ENCODE data around the gene NKIRAS2.
A peak's percentile ranks its signal among the peaks of the same experiment; 100 is the strongest.
"Not testable (repeated sequence)": the region's sequence is repeated elsewhere in the genome, so short reads cannot be mapped to it uniquely, and the experiment has no call there.

Gene NKIRAS2

DNA sequence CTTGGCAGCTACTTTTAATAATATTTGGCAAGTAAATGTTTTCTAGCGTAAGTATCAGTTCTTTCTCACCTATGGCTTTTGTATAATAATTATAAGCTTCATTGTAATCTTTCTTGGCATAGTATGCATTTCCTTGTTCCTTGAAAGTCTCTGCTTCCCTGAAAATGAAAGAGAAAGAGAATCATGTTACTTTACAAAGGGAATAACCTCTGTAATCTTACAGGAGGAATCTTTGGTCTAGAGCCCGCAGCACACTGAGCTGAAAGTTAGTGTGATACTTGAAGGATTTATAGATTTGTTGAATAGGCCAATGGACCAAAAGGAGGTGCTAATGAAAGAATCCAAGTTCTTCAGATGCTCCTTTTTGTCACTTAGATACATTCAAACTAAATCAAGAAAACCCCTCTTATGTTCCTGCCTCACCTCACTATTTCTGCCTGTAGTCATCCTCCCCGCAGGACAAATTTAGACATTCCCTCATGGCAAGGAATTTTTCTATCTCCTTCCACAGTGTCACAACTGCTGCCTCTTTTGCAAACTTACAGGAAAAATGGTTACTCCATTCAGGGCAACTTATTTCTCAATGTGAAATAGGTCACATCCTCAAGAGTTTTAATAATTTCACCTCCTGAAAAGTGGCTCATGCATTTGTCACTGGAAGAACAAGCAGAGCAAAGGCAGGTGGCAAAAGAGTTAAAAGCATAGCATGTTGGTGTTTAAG, 19.3 kb upstream of the NKIRAS2 start:
- no peak overlapping the region for H3K9ac ChIP-seq (ENCODE audit: low read depth, low read length)
- H3K4me3 ChIP-seq (ENCODE audit: low read depth, low read length) = no peak overlapping the region
- H3K27me3 ChIP-seq (ENCODE audit: control insufficient read depth, insufficient read depth, low read length) = no peaks in the 10 kb centered on the region
- H3K9me3 ChIP-seq (ENCODE audit: control insufficient read depth, insufficient read depth, low read length) = no peaks in the 10 kb centered on the region
- H3K27ac ChIP-seq (ENCODE audit: low read depth, low read length) = no peak overlapping the region
- peaks cover 80% of the 10 kb centered on the region for H3K36me3 ChIP-seq (ENCODE audit: control insufficient read depth, insufficient read depth, low read length)
- no peaks in the 10 kb centered on the region for H3K4me1 ChIP-seq (ENCODE audit: control insufficient read depth, insufficient read depth, low read length)

DNA sequence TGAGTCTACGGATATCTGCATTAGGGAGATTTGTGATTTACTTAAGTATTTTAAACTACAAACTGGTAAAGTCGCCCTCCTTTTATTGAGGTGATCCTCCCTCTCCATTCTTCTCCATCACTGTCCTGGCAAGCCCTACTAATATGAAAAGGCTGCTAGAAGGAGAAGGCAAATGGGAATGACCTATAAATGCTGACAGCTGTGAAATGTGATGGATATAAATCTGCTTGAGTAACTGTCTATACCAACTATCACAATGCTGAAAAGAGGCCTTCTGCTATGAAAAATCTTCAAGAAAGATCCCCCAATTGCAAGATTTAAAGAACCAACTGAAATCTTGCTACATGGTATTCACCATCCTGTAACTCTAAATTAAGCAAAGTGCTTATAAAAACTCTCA, 18.2 kb upstream of the NKIRAS2 start:
- H3K9ac ChIP-seq (ENCODE audit: low read depth, low read length) = no peak overlapping the region
- no peak overlapping the region for H3K27ac ChIP-seq (ENCODE audit: low read depth, low read length)
- H3K4me1 ChIP-seq (ENCODE audit: control insufficient read depth, insufficient read depth, low read length) = no peaks in the 10 kb centered on the region
- H3K36me3 ChIP-seq (ENCODE audit: control insufficient read depth, insufficient read depth, low read length) = peaks cover 69% of the 10 kb centered on the region
- no peaks in the 10 kb centered on the region for H3K9me3 ChIP-seq (ENCODE audit: control insufficient read depth, insufficient read depth, low read length)
- no peaks in the 10 kb centered on the region for H3K27me3 ChIP-seq (ENCODE audit: control insufficient read depth, insufficient read depth, low read length)
- no peak overlapping the region for H3K4me3 ChIP-seq (ENCODE audit: low read depth, low read length)

DNA sequence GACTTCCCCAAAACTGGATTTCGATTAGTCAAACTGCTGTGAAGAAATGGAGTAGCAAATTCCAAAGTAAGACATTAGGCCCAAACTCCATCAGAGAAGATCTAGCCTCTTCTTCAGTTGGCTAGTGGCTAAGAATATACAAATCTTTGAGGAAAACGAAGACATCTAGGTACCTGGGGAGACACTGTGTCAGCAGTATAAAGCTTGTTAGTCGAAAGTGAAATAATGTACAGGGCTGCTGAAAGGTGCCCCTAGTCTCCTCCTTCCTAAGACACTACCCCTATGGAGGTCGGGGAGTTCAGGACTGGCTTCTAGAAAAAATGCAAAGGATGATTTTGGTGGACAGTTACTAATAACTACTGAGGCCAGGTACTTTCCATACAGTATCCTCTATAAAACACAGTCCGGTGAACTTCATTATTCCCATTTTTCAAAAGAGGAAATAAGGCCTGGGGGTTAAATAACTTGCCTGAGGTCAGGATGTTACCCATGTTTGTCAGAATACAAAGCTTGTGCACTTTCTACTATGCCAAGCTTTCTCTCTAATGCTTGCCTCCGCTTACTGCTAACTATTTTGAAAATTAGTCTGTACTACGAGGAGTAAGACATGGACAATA, 17.6 kb upstream of the NKIRAS2 start:
- H3K27me3 ChIP-seq (ENCODE audit: control insufficient read depth, insufficient read depth, low read length) = no peaks in the 10 kb centered on the region
- no peak overlapping the region for H3K4me3 ChIP-seq (ENCODE audit: low read depth, low read length)
- no peaks in the 10 kb centered on the region for H3K9me3 ChIP-seq (ENCODE audit: control insufficient read depth, insufficient read depth, low read length)
- H3K4me1 ChIP-seq (ENCODE audit: control insufficient read depth, insufficient read depth, low read length) = no peaks in the 10 kb centered on the region
- no peak overlapping the region for H3K27ac ChIP-seq (ENCODE audit: low read depth, low read length)
- no peak overlapping the region for H3K9ac ChIP-seq (ENCODE audit: low read depth, low read length)
- H3K36me3 ChIP-seq (ENCODE audit: control insufficient read depth, insufficient read depth, low read length) = peaks cover 67% of the 10 kb centered on the region

DNA sequence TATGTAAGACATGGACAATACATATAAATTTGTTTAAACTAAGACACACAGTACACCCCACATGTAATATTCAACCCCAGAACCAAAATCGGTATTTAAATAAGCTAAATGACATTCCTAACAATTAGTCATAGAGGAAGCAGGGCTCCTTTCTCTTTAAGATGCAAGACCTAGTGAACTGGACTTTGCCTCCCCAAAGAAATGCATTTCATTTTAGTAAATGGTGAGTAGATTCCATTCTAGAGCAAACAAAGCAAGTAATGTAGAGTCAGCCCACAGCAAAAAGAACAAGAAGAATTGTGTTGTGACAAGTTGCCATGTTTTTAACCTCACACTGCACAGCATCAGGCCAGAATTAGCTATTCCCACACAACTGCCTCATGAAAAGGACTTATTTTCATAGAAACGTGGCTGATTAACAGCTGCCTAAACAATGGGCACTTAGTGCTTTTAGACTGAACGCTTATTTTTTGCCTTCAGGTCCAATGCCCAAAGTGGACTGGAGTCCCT, 17.0 kb upstream of the NKIRAS2 start:
- Histone ChIP-seq H3K27ac (ENCODE audit: low read depth, low read length) (peak overlapping the region; percentile 37), H3K27me3 (ENCODE audit: control insufficient read depth, insufficient read depth, low read length) (no peaks in the 10 kb centered on the region), H3K9ac (ENCODE audit: low read depth, low read length) (no peak overlapping the region), H3K36me3 (ENCODE audit: control insufficient read depth, insufficient read depth, low read length) (peaks cover 62% of the 10 kb centered on the region), H3K4me3 (ENCODE audit: low read depth, low read length) (no peak overlapping the region), H3K9me3 (ENCODE audit: control insufficient read depth, insufficient read depth, low read length) (no peaks in the 10 kb centered on the region), H3K4me1 (ENCODE audit: control insufficient read depth, insufficient read depth, low read length) (no peaks in the 10 kb centered on the region)

DNA sequence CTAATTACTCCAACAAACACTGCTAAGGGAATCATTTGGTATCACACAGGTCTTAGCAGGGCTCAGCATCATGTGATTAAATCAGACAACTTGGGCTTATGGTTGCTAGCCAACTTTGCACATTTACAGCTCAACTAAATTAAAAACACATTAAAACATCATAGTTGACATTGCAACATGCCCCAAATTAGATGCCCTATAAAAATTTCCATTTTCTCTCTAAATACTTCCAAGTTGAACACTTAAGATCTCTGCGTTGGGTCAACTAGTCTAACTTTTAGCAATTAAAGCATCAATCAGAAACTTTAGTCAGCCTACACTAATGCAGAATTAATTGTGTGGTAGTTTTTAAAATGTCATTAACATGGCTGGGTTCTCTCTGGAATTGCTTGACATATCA, 14.7 kb upstream of the NKIRAS2 start:
- Histone ChIP-seq H3K4me1 (ENCODE audit: control insufficient read depth, insufficient read depth, low read length) (no peaks in the 10 kb centered on the region), H3K9me3 (ENCODE audit: control insufficient read depth, insufficient read depth, low read length) (no peaks in the 10 kb centered on the region), H3K9ac (ENCODE audit: low read depth, low read length) (no peak overlapping the region), H3K27ac (ENCODE audit: low read depth, low read length) (no peak overlapping the region), H3K27me3 (ENCODE audit: control insufficient read depth, insufficient read depth, low read length) (no peaks in the 10 kb centered on the region), H3K4me3 (ENCODE audit: low read depth, low read length) (no peak overlapping the region), H3K36me3 (ENCODE audit: control insufficient read depth, insufficient read depth, low read length) (peaks cover 51% of the 10 kb centered on the region)

DNA sequence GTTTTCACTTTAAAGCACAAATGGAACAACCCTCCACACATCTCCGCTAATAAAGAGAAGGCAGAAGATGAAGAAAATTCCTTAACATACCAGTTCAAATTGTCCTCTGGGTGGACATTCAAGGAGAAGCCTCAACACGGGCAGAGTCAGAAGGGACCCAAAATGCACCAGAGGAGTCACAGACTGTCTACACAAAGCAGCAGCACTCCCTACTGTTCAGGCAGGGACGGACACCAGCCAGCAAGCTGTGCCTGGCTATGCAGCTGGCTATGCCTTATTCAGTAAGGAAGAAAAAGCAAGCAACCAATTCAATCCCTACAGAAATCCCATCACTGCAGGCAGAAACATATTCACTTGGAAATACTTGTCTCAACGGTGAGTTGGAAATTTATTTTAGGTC, 10.7 kb upstream of the NKIRAS2 start:
- peaks cover 14% of the 10 kb centered on the region for H3K36me3 ChIP-seq (ENCODE audit: control insufficient read depth, insufficient read depth, low read length)

DNA sequence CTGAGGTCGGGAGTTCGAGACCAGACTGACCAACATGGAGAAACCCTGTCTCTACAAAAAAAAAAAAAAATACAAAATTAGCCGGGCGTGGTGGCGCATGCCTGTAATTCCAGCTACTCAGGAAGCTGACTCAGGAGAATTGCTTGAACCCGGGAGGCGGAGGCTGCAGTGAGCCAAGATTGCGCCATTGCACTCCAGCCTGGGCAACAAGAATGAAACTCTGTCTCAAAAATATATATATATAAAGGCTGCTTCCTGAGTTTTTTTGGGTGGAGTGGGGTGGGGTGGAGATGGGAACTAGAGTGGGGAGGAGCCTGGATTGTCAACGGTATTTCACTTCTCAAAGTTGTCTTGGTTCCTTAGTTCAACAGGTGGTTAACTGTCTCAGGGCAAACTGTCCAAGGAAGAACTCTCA, 9.6 kb upstream of the NKIRAS2 start:
- peaks cover 31% of the 10 kb centered on the region for H3K4me1 ChIP-seq (ENCODE audit: control insufficient read depth, insufficient read depth, low read length)

More for the DNA sequence above, 10.7 kb upstream of the NKIRAS2 start:
- Histone ChIP-seq H3K9ac (ENCODE audit: low read depth, low read length) (no peak overlapping the region), H3K27ac (ENCODE audit: low read depth, low read length) (no peak overlapping the region), H3K4me3 (ENCODE audit: low read depth, low read length) (no peak overlapping the region), H3K27me3 (ENCODE audit: control insufficient read depth, insufficient read depth, low read length) (no peaks in the 10 kb centered on the region), H3K9me3 (ENCODE audit: control insufficient read depth, insufficient read depth, low read length) (no peaks in the 10 kb centered on the region), H3K4me1 (ENCODE audit: control insufficient read depth, insufficient read depth, low read length) (peaks cover 31% of the 10 kb centered on the region)

DNA sequence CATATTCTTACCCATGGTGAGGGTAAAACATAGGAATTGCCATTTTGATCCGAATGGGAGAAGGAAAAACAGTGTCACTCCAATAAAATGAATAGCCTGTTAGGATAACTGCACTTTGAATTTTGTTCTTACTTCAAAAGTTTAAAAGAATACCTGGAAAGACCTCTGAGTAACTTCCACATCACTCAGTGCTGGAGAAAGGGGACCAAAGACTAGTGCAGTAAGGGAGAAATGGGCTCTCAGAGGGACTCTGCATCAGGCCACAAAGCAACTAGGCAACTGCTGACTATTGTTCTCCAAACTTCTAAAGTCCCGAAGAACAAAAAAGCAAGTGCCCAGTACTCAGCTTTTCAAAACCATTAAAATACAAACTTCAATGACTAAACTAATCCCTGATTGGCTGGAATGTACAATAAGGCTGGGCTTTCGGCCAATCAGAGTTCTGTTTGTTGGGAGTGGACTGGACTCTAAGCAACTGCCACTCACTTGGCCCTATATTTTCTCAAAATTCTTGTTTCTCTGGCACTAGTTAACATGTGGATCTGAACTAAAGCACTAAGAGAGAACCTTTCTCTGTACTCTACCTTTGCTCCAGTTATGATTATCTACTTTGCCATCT, 8.9 kb upstream of the NKIRAS2 start:
- H3K36me3 ChIP-seq (ENCODE audit: control insufficient read depth, insufficient read depth, low read length) = peaks cover 15% of the 10 kb centered on the region
- no peaks in the 10 kb centered on the region for H3K27me3 ChIP-seq (ENCODE audit: control insufficient read depth, insufficient read depth, low read length)
- peaks cover 35% of the 10 kb centered on the region for H3K4me1 ChIP-seq (ENCODE audit: control insufficient read depth, insufficient read depth, low read length)
- H3K9ac ChIP-seq (ENCODE audit: low read depth, low read length) = no peak overlapping the region
- no peak overlapping the region for H3K4me3 ChIP-seq (ENCODE audit: low read depth, low read length)
- H3K9me3 ChIP-seq (ENCODE audit: control insufficient read depth, insufficient read depth, low read length) = no peaks in the 10 kb centered on the region
- peak overlapping the region; percentile 97 for H3K27ac ChIP-seq (ENCODE audit: low read depth, low read length)

More for the DNA sequence above, 9.6 kb upstream of the NKIRAS2 start:
- not testable (repeated sequence) for H3K27me3 ChIP-seq (ENCODE audit: control insufficient read depth, insufficient read depth, low read length); H3K9ac ChIP-seq (ENCODE audit: low read depth, low read length); H3K9me3 ChIP-seq (ENCODE audit: control insufficient read depth, insufficient read depth, low read length); H3K27ac ChIP-seq (ENCODE audit: low read depth, low read length); H3K4me3 ChIP-seq (ENCODE audit: low read depth, low read length)
- H3K36me3 ChIP-seq (ENCODE audit: control insufficient read depth, insufficient read depth, low read length) = peaks cover 13% of the 10 kb centered on the region

DNA sequence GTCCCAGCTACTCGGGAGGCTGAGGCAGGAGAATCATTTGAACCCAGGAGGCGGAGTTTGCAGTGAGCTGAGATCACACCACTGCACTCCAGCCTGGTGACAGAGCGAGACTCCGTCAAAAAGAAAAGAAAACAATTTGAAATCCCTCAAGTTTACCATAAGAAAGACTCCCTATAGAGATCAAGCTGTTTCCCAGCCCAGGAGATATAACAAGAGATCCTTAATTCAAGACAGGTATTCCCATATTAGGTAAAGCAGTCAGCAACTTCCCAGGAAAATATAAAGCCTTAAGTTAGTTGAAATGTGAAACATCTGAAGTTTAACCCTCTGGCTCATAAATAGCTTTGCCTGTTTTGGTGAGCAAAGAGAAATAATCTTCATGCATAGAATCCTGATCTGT, 7.5 kb upstream of the NKIRAS2 start:
- not testable (repeated sequence) for H3K9me3 ChIP-seq (ENCODE audit: control insufficient read depth, insufficient read depth, low read length); H3K27me3 ChIP-seq (ENCODE audit: control insufficient read depth, insufficient read depth, low read length)
- peak overlapping the region; percentile 47 for H3K4me3 ChIP-seq (ENCODE audit: low read depth, low read length)
- peak overlapping the region; percentile 97 for H3K27ac ChIP-seq (ENCODE audit: low read depth, low read length)
- peaks cover 11% of the 10 kb centered on the region for H3K36me3 ChIP-seq (ENCODE audit: control insufficient read depth, insufficient read depth, low read length)
- H3K4me1 ChIP-seq (ENCODE audit: control insufficient read depth, insufficient read depth, low read length) = peaks cover 38% of the 10 kb centered on the region
- peak overlapping the region; percentile 71 for H3K9ac ChIP-seq (ENCODE audit: low read depth, low read length)

DNA sequence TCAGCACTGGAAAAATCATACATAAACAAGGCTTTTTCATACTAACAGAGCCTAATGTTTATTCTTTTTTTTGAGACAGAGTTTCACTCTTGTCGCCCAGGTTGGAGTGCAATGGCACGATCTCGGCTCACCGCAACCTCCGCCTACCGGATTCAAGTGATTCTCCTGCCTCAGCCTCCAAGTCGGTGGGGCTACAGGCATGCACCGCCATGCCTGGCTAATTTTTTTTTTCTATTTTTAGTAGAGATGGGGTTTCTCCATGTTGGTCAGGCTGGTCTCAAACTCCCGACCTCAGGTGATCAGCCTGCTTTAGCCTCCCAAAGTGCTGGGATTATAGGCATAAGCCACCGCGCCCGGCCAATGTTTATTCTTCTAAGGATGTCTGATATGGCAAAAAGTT, 6.2 kb upstream of the NKIRAS2 start:
- H3K27me3 ChIP-seq (ENCODE audit: control insufficient read depth, insufficient read depth, low read length); H3K4me3 ChIP-seq (ENCODE audit: low read depth, low read length); H3K9ac ChIP-seq (ENCODE audit: low read depth, low read length); H3K9me3 ChIP-seq (ENCODE audit: control insufficient read depth, insufficient read depth, low read length): not testable (repeated sequence)
- peaks cover 11% of the 10 kb centered on the region for H3K36me3 ChIP-seq (ENCODE audit: control insufficient read depth, insufficient read depth, low read length)
- peaks cover 41% of the 10 kb centered on the region for H3K4me1 ChIP-seq (ENCODE audit: control insufficient read depth, insufficient read depth, low read length)
- H3K27ac ChIP-seq (ENCODE audit: low read depth, low read length) = peak overlapping the region; percentile 97

DNA sequence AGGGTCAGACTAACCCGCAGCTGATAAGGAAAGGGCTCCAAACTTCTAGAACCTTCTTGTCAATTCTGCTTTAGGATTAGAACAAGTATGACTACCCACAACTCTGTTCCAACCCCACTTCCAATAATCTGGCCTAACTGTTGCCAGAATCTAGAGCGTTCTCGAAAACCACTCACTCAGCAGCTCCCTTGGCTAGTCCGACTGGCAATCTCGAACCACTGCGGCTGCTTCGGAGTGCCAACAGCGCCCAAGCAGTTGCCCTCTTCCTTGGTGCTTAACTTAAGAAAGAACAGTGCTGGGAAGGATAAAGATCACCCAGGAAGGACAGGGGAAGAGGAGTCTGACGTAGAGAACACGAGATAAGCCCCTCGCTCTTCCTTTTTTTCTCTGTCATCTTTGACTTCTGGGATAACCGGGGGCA, 3.5 kb upstream of the NKIRAS2 start:
- H3K4me3 ChIP-seq (ENCODE audit: low read depth, low read length) = peak overlapping the region; percentile 82
- H3K36me3 ChIP-seq (ENCODE audit: control insufficient read depth, insufficient read depth, low read length) = peaks cover 8% of the 10 kb centered on the region
- H3K27ac ChIP-seq (ENCODE audit: low read depth, low read length) = peak overlapping the region; percentile 97
- H3K4me1 ChIP-seq (ENCODE audit: control insufficient read depth, insufficient read depth, low read length) = peaks cover 32% of the 10 kb centered on the region
- H3K9ac ChIP-seq (ENCODE audit: low read depth, low read length) = peak overlapping the region; percentile 97
- no peaks in the 10 kb centered on the region for H3K27me3 ChIP-seq (ENCODE audit: control insufficient read depth, insufficient read depth, low read length)
- H3K9me3 ChIP-seq (ENCODE audit: control insufficient read depth, insufficient read depth, low read length) = no peaks in the 10 kb centered on the region

Measured in HUES48 (cell line).